ENCODE results near the gene C4orf33. TPM values are rescaled to one million over a fixed set of nuclear protein-coding genes. Genes with fewer than 3 reads are reported as not detected.

Gene C4orf33
- total and polyA plus RNA-seq, 9 of the 15 experiments (the other 6 are each of a cell fraction or from before 2014, with no cell fraction given), result 16.7 to 42.0 (median 27.5) TPM

DNA sequence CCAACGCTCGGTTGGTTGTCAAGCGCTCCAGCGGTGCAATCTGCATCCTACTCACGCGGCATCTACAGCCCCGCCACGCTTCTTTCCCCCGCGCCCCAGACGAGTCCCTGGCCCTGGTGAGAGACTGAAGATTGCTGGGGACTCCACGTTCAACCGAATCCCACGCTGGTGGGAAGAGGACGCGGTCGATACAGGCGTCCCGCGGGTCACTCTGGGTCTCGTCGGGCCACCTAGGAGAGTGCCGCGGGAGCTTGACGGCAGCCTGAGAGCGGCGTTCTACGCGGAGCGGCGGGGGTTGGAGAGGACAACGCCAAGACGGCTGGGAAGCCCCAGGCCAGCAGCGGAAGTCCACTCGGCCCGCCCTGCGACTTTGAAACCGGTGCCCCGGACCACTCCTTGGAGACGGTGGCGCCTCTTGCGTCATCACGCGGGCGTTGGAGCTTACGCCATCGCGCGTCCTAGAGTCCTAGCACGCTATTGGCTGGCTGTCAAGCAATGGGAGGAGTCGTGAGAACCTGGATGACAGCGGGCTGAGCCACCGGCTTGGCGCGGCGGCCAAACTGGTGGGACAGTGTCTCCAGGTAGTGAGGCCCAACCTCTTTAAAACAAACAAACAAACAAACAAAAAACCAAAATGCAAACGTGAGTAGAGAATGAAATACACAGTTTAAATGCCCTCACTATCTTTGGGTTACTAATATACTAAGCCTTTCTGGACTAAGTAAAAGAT is 2.6 kb upstream of the C4orf33 start, which contains the start of gene SCLT1 (continued):
- TF ChIP-seq PRDM10 (IDR thresholded peaks at IDR 0.05; ENCODE audit: partially characterized antibody), result peak; percentile 49
- no peak for TF ChIP-seq POLR2AphosphoS2 (IDR thresholded peaks at IDR 0.05; ENCODE audit: low read length)
- peak; percentile 57; the same call in 1 of the 2 replicates for TF ChIP-seq MBD2 (IDR thresholded peaks at IDR 0.05; ENCODE audit: borderline replicate concordance, low read depth)
- no peak for TF ChIP-seq SNIP1 (IDR thresholded peaks at IDR 0.05; ENCODE audit: low read depth)
- TF ChIP-seq PHB2 (IDR thresholded peaks at IDR 0.05; ENCODE audit: low read depth), result no peak
- TF ChIP-seq NR2C2 (CRISPR knock-in tag; IDR thresholded peaks at IDR 0.05), result no peak
- no peak; the same call in 1 of the 2 replicates for TF ChIP-seq NR2C2 (tag; IDR thresholded peaks at IDR 0.05)
- TF ChIP-seq RBM39 (optimal IDR thresholded peaks at IDR 0.05; ENCODE audit: low read depth, low read length), result no peak
- peak; percentile 77 for TF ChIP-seq NBN (IDR thresholded peaks at IDR 0.05; ENCODE audit: low read depth)
- TF ChIP-seq E2F3 (CRISPR knock-in tag; IDR thresholded peaks at IDR 0.05), result no peak
- no peak for TF ChIP-seq ZBTB8A (IDR thresholded peaks at IDR 0.05; ENCODE audit: partially characterized antibody)
- TF ChIP-seq, protein P1, sequence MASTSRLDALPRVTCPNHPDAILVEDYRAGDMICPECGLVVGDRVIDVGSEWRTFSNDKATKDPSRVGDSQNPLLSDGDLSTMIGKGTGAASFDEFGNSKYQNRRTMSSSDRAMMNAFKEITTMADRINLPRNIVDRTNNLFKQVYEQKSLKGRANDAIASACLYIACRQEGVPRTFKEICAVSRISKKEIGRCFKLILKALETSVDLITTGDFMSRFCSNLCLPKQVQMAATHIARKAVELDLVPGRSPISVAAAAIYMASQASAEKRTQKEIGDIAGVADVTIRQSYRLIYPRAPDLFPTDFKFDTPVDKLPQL (IDR thresholded peaks at IDR 0.05; ENCODE audit: extremely low read depth, insufficient read length), result peak; percentile 26
- no peak for TF ChIP-seq ID3 (CRISPR knock-in tag; IDR thresholded peaks at IDR 0.05)
- 0 out of 2 replicates have a peak, but pooled peaks have one; percentile 47 for TF ChIP-seq ID3 (tag; IDR thresholded peaks at IDR 0.05)
- TF ChIP-seq, protein P2, sequence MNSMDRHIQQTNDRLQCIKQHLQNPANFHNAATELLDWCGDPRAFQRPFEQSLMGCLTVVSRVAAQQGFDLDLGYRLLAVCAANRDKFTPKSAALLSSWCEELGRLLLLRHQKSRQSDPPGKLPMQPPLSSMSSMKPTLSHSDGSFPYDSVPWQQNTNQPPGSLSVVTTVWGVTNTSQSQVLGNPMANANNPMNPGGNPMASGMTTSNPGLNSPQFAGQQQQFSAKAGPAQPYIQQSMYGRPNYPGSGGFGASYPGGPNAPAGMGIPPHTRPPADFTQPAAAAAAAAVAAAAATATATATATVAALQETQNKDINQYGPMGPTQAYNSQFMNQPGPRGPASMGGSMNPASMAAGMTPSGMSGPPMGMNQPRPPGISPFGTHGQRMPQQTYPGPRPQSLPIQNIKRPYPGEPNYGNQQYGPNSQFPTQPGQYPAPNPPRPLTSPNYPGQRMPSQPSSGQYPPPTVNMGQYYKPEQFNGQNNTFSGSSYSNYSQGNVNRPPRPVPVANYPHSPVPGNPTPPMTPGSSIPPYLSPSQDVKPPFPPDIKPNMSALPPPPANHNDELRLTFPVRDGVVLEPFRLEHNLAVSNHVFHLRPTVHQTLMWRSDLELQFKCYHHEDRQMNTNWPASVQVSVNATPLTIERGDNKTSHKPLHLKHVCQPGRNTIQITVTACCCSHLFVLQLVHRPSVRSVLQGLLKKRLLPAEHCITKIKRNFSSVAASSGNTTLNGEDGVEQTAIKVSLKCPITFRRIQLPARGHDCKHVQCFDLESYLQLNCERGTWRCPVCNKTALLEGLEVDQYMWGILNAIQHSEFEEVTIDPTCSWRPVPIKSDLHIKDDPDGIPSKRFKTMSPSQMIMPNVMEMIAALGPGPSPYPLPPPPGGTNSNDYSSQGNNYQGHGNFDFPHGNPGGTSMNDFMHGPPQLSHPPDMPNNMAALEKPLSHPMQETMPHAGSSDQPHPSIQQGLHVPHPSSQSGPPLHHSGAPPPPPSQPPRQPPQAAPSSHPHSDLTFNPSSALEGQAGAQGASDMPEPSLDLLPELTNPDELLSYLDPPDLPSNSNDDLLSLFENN (IDR thresholded peaks at IDR 0.05; ENCODE audit: low read depth in 2 of 2, low read length in 2 of 2), result no peak
- TF ChIP-seq DACH1 (IDR thresholded peaks at IDR 0.05; ENCODE audit: partially characterized antibody), result no peak
- TF ChIP-seq ZFPM2 (CRISPR knock-in tag; IDR thresholded peaks at IDR 0.05), result no peak
- TF ChIP-seq TBP (optimal IDR thresholded peaks at IDR 0.05; ENCODE audit: low read depth, low read length), result peak; percentile 80
- TF ChIP-seq IRF9 (tag; IDR thresholded peaks at IDR 0.05), result peak; percentile 88

All from K562 (cell line).